ENCODE data around the gene PYGM. TPM values are rescaled to one million over a fixed set of nuclear protein-coding genes. Genes with fewer than 3 reads are reported as not detected.

Gene PYGM
- total and polyA plus RNA-seq, 2 of the 13 experiments (the other 11 are each of a cell fraction or from before 2014, with no cell fraction given) = 0.11 to 0.12 TPM

DNA sequence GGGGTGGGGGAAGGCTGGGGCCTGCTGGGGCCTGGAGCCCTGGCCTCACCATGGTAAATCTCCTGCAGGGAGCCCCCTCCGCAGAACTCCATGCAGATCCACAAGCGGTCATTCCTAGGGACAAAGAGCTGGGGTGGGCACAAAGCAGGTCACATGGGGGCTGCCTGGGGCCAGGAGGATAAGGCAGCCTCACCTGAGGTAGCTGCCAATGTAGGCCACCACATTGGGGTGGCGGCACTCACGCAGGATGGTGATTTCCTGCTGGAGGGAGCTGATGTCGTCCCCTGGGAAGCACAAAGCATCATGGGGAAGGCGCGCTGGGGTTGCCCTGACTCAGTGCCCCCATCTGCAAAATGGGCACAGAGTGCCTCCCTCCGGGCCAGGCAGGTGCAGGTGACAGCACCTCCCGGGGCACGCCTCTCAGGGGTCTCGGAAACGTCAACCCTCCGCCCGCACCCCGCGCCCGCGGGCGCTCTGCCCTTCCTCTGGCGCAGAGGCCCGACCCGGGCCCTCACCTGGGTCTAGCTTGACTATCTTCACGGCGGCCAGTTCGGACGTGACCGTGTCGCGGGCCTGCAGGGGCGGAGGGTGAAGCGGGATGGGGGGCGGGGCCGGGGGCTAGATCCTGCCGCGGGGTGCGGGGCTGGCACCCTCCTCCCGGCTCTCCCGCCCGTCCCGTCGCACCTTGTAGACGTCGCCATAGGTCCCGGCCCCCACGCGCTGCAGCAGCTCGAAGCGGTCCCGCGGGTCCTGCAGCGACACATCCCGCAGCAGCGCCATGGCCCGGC is 42.8 kb upstream of the PYGM start:
- Histone ChIP-seq H3K4me3 (replicated peaks in 1 of 3; ENCODE audit: insufficient read depth in 1 of 3, low read depth in 2 of 3, low read length in 3 of 3) (peak overlapping the region; percentile 21 to 72 (median 66); a peak in 4 of 6 replicates), H3K4me1 (ENCODE audit: insufficient read depth, low read length) (peaks cover 56% of the 10 kb centered on the region), H3K4me2 (ENCODE audit: low read depth, low read length) (peak overlapping the region; percentile 75), H2AFZ (ENCODE audit: low read length) (no peak overlapping the region), H3K9ac (ENCODE audit: insufficient read depth, low read depth, low read length) (peak overlapping the region; percentile 25; the same call in 1 of the 2 replicates), H3K27me3 (ENCODE audit: control insufficient read depth in 1 of 2, insufficient read depth in 2 of 2, low read length in 2 of 2) (no peaks in the 10 kb centered on the region), H3K79me2 (ENCODE audit: insufficient read depth, low read length) (no peaks in the 10 kb centered on the region), H3K27ac (ENCODE audit: extremely low read length, insufficient read depth, low read length) (no peak overlapping the region), H4K20me1 (ENCODE audit: insufficient read depth, low read length) (no peaks in the 10 kb centered on the region), H3K9me3 (ENCODE audit: low read length) (no peaks in the 10 kb centered on the region), H3K36me3 (replicated peaks in 1 of 2; ENCODE audit: control insufficient read depth in 1 of 2, insufficient read depth in 2 of 2, low read length in 2 of 2) (peaks cover 9 to 25% of the 10 kb centered on the region in 2 experiments; a peak in 4 of 5 replicates)
- in situ Hi-C loops (cut with HindIII; ENCODE audit: extremely low pct_ligation_motif_present, low pct_unique_long_range_greater_than_20kb) = loop anchor here (5.0 kb wide), 1 partner anchor 40 kb away; the partner anchor contains the start of gene CDC42BPG
- WGBS (ENCODE audit: low lambda C conversion rate) = 30% methylated on average over 16 of the region's 54 CpGs
- CTCF ChIA-PET (ENCODE audit: low intra/inter-chr PET ratio, low total read pairs) = no interaction called here
- no peak for DNase-seq (ENCODE audit: low spot score)
- POLR2A ChIA-PET = interaction anchor here (1.2 to 2.3 kb wide), 2 partner anchors 24 to 41 kb away, joined by 5 to 10 read pairs; partner anchors contain the start of genes CDC42BPG and SF1
- no peak for FAIRE-seq
- BruUV-seq (replicated peaks) = no TSS peak
- intact Hi-C loops (cut with micrococcal nuclease; ENCODE audit: unreplicated experiment) = loop anchor here (2.0 to 5.0 kb wide), 2 partner anchors 24 to 45 kb away; partner anchors contain the start of gene SF1
- ATAC-seq = no peak
- 0 out of 2 replicates have a peak, but pooled peaks have one; percentile 26 for TF ChIP-seq ZNF790 (CRISPR knock-in tag; IDR thresholded peaks at IDR 0.05; ENCODE audit: borderline replicate concordance)
- TF ChIP-seq ZBTB10 (CRISPR knock-in tag; IDR thresholded peaks at IDR 0.05; ENCODE audit: borderline replicate concordance) = no peak
- TF ChIP-seq, protein P1, sequence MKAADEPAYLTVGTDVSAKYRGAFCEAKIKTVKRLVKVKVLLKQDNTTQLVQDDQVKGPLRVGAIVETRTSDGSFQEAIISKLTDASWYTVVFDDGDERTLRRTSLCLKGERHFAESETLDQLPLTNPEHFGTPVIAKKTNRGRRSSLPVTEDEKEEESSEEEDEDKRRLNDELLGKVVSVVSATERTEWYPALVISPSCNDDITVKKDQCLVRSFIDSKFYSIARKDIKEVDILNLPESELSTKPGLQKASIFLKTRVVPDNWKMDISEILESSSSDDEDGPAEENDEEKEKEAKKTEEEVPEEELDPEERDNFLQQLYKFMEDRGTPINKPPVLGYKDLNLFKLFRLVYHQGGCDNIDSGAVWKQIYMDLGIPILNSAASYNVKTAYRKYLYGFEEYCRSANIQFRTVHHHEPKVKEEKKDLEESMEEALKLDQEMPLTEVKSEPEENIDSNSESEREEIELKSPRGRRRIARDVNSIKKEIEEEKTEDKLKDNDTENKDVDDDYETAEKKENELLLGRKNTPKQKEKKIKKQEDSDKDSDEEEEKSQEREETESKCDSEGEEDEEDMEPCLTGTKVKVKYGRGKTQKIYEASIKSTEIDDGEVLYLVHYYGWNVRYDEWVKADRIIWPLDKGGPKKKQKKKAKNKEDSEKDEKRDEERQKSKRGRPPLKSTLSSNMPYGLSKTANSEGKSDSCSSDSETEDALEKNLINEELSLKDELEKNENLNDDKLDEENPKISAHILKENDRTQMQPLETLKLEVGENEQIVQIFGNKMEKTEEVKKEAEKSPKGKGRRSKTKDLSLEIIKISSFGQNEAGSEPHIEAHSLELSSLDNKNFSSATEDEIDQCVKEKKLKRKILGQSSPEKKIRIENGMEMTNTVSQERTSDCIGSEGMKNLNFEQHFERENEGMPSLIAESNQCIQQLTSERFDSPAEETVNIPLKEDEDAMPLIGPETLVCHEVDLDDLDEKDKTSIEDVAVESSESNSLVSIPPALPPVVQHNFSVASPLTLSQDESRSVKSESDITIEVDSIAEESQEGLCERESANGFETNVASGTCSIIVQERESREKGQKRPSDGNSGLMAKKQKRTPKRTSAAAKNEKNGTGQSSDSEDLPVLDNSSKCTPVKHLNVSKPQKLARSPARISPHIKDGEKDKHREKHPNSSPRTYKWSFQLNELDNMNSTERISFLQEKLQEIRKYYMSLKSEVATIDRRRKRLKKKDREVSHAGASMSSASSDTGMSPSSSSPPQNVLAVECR (CRISPR knock-in tag; IDR thresholded peaks at IDR 0.05; ENCODE audit: borderline replicate concordance) = 0 out of 2 replicates have a peak, but pooled peaks have one; percentile 8
- TF ChIP-seq ATRX (CRISPR knock-in tag; IDR thresholded peaks at IDR 0.05; ENCODE audit: borderline replicate concordance) = no peak
- TF ChIP-seq CBFB (CRISPR knock-in tag; IDR thresholded peaks at IDR 0.05) = 0 out of 2 replicates have a peak, but pooled peaks have one; percentile 1
- peak; percentile 73 for TF ChIP-seq ZNF777 (CRISPR knock-in tag; IDR thresholded peaks at IDR 0.05)
- TF ChIP-seq POLR2AphosphoS2 (IDR thresholded peaks at IDR 0.05; ENCODE audit: low read depth, low read length) = no peak
- TF ChIP-seq ZNF20 (CRISPR knock-in tag; IDR thresholded peaks at IDR 0.05) = no peak
- TF ChIP-seq KDM1A (CRISPR knock-in tag; IDR thresholded peaks at IDR 0.05) = 0 out of 2 replicates have a peak, but pooled peaks have one; percentile 49
- TF ChIP-seq ZNF224 (CRISPR knock-in tag; IDR thresholded peaks at IDR 0.05) = no peak
- no peak for TF ChIP-seq ZBTB7B (CRISPR knock-in tag; IDR thresholded peaks at IDR 0.05)
- TF ChIP-seq ZNF160 (CRISPR knock-in tag; IDR thresholded peaks at IDR 0.05) = no peak
- TF ChIP-seq ZNF510 (CRISPR knock-in tag; IDR thresholded peaks at IDR 0.05; ENCODE audit: low read depth) = no peak
- TF ChIP-seq ZNF414 (CRISPR knock-in tag; IDR thresholded peaks at IDR 0.05) = peak; percentile 28; the same call in 1 of the 2 replicates
- TF ChIP-seq PHF8 (CRISPR knock-in tag; IDR thresholded peaks at IDR 0.05) = 0 out of 2 replicates have a peak, but pooled peaks have one; percentile 36
- TF ChIP-seq SP1 (IDR thresholded peaks at IDR 0.05) = no peak
- peak; percentile 3; the same call in 1 of the 2 replicates for TF ChIP-seq SP1 (CRISPR knock-in tag; IDR thresholded peaks at IDR 0.05)

Data from HepG2 (cell line).